Measurements from ENCODE around the gene SGPL1. TPM values are rescaled to one million over a fixed set of nuclear protein-coding genes. Genes with fewer than 3 reads are reported as not detected.

Gene SGPL1, protein sequence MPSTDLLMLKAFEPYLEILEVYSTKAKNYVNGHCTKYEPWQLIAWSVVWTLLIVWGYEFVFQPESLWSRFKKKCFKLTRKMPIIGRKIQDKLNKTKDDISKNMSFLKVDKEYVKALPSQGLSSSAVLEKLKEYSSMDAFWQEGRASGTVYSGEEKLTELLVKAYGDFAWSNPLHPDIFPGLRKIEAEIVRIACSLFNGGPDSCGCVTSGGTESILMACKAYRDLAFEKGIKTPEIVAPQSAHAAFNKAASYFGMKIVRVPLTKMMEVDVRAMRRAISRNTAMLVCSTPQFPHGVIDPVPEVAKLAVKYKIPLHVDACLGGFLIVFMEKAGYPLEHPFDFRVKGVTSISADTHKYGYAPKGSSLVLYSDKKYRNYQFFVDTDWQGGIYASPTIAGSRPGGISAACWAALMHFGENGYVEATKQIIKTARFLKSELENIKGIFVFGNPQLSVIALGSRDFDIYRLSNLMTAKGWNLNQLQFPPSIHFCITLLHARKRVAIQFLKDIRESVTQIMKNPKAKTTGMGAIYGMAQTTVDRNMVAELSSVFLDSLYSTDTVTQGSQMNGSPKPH
- 43.1 TPM for total RNA-seq

DNA sequence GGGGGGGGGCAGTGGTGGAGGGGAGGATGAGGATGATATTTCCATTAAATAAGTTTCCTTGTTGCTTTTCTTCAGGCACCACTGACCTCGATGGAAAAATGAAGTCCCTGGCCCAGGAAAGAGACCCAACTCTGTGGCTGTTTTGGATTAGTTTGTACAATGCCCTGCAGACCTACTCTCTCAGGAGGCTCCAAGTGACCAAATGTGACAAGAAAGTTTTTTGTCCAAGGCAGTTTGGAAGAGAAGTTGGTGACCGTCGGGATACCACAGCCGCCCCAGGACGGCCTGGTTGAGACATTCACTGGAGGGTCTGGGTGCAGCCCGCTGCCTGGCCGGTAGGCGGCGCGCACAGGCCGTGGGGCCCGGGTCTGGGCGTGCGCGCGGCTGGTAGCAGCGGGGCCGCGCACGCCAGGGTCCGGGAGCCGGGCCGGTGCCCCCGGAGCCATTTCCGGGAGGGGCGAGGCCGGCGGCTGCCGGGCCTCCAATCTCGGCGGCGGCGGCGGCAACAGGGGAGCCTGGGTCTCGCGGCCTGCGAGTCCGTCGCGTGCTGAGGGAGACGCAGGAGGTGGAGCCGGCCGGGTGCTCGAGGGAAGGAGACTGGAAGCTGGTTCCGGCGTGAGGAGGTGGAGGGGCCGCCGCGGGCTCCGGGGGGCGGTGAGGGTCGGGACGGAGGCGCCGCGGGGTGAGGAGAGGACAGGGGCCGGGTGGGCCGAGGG is at the start of gene SGPL1:
SGPL1 (plus strand) TSS at position 445 of the 716 bp plus-strand sequence. CDS start 906 bp downstream, outside the sequence.

DNA sequence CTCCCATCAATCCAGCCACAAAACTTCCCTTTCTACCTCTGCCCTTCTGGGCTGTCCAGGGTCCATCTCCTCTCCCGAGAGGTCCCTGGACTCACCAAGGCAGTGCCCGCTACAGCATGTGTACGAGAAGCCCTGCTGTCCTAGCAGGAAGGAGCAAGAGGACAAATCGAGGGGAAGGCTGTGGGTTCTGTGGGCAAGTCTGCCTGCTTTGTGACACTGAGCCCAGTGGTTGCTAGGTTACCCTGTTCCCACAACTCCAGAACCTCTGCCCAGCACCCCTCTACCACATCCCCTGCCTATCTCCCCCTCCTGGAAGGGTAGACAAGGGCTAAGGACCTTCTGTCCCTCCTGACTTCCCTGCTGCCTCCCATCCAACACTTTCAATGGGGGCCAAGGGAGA is 30.6 kb upstream of the SGPL1 start, which contains the start of gene TBATA:
TBATA (minus strand) TSS at position 188 of the 400 bp plus-strand sequence. CDS start 1,998 bp downstream, outside the sequence.

DNA sequence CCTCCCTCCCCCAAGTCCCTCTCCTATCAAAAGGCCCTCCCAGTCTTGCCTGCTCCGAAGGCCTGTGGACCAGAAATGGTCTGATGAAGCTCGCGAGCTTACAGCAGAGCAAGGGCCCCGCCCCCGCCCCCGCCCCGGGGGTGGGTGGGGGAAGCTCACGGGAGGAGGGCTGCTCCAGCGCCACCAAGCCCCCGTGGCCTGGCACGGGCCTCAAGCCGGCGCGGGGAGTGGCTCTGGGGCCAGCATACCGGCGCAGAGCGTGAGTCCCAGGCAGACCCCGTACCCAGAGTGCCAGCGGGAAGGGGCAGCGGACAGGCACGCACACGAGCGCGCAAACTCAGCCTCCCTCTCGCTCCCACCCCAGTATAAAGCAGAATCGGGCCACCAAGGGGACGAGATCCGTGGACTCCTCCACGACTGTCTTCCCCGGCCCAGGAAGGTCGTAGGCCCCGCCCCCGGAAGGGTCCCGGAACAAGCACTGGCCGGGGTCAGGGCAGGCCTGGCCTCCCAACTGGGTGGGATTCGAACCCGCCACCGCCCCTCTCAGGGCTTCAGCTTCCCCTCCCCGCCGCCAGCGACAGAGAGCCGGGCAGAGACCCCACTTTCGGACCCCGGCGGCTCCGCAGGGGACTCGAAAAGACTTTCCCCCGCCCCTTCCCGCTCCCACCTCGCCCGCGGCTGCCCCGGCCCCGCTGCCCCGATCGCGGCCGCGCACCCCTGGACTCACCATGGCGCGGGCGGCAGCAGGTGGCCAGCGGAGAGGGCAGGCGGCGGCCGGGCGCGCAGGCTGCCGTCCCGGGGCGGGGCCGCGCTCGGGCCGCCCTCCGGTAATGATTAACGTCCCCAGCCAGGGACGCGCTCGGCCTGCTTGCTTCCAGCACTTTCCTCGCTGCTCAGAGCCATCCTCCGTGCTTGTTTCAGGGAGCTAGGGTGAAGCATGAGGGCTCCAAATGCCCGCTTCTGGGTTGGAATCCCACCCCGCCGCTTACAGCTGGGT is 72.4 kb downstream of the SGPL1 start, which contains the start of gene PCBD1:
PCBD1 (minus strand) TSS at position 762 of the 997 bp plus-strand sequence; CDS start at position 730, 32 bp downstream.

Small RNAs within 50 kb of the gene (small RNA-seq; reads per million reads assigned to genes)
- not detected for gene RPS26P40

Other genes starting within 250 kb of the SGPL1 start
- gene PRF1, start 213.2 kb upstream of the SGPL1 start, total RNA-seq, result 1.2 TPM
- gene ADAMTS14, start 143.4 kb upstream of the SGPL1 start, total RNA-seq, result 0.23 TPM
- gene TBATA, start 30.6 kb upstream of the SGPL1 start, total RNA-seq, result not detected
- gene PCBD1, start 72.6 kb downstream of the SGPL1 start, total RNA-seq, result 27.0 TPM

Data from diencephalon (tissue), 1 donor.